Stimulated activated naive CD4-positive, alpha-beta T cell (primary cell): Measurements from ENCODE around the gene GLYATL3.

Experiments used
- DNase-seq, 6 experiments: peaks; one replicate each; lab custom pipeline; 2025; lab: John Stamatoyannopoulos, UW

Gene GLYATL3

DNA sequence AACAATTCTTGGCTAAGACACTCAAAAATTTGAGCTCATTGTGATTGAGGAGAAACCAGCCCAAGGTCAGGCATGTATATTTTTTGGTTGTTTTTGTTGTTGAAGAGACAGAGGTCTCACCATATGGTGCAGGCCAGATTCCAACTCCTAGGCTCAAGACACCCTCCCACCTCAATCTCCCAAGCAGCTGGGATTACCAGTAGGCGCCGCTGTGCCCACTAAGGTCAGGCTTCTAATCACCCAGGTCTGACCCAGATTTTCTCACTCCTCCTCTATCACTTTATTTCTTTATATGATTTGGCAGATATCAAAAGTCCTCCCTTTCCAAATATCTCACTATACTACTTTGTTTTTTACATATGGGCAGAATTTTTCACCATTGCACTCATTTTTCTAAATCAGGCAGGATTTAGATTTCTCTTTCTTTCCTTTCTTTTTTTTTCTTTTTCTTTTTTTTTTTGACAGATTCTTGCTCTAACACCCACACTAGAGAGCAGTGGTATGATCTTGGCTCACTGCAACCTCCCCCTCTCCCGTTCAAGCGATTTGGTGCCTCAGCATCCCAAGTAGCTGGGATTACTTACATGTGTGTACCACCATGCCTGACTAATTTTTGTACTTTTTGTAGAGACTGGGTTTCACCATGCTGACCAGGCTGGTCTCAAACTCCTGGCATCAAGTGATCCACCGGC lies 49.0 kb downstream of the GLYATL3 start:
- no peak for DNase-seq

DNA sequence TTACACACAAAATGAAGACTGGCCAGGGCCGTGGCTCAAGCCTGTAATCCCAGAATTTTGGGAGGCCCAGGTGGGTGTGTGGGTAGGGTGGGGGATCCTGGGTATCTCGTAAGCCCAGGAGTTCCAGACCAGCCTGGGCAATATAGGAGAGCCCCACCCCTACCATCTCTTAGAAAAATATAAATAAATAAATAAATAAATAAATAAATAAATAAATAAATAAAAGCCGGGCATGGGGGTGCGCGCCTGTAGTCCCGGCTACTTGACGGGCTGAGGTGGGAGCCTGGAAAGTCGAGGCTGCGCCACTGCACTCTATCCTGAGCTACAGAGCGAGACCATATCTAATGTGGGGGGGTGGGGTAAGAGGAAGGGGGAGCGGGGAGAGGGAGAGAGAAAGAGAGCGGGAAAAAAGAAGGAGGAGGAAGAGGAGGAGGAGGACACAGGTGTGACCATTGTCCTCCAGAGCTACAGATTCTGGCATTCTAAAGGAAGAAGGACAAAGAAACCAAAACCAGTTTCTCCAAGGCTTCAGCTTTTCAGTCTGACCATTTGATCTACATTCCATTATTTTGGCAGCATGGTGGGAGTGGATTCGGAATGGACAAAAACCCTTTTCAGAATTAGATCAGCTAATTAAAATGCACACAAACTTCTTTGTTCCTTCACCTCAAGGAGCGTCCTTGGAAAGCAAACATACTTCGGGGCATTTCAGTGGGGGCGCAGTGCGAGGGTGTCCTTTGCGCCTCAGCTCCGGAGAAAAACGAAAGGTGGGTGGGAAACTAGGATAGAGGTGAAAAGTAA lies 50.2 kb downstream of the GLYATL3 start:
- no peak for DNase-seq

GRCh38 chr6:49550492-49551077 lies 50.9 kb downstream of the GLYATL3 start, which contains the start of gene C6orf141:
TSS of gene C6orf141 (plus strand) at chr6:49550668. CDS start at chr6:49550793, 125 bp downstream.
- no peak for DNase-seq

DNA sequence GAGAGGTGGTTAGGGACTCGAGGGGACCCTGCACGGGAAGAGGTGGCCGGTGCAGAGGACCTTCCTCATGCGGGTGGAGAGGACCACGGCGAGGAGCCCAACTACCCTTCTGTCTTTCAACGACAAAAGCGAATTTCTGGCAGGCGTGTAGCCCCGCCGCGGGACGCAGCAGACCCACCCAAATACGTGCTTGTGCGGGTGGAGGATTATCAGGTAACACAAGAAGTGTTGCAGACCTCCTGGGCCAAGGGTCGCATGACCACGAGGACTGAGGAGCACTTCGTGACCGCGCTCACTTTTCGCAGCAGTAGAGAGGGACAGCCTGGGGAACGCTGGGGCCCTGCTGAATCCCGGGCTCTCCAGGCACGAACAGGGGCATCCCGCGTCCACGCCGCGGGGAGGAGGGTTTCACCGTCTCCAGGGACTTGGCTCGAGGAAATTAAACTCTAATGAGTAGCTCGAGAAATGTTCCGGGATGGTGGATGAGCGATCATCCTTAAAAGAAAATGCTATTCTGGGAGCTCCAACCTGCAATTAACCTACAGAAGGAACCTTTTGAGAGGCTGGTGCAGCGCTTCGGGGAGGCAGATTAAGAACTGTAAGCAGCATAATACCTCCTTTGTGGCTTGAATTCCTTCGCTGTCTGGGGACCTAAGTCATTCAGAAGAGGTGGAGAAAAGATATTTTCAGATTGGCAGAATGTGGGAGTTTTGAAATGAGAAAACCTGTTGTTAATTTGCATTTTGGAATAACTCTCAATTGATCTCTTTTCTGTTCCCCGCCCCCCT lies 51.5 kb downstream of the GLYATL3 start:
- no peak for DNase-seq

- DNase-seq = no peak
Measured at GRCh38 chr6:49551866-49552129, 52.1 kb downstream of the GLYATL3 start.

- no peak for DNase-seq
Measured at GRCh38 chr6:49552596-49552995, 52.9 kb downstream of the GLYATL3 start.

- DNase-seq = no peak
Measured at GRCh38 chr6:49553384-49553783, 53.7 kb downstream of the GLYATL3 start.

- no peak for DNase-seq
Measured at GRCh38 chr6:49555951-49556350, 56.2 kb downstream of the GLYATL3 start.

DNA sequence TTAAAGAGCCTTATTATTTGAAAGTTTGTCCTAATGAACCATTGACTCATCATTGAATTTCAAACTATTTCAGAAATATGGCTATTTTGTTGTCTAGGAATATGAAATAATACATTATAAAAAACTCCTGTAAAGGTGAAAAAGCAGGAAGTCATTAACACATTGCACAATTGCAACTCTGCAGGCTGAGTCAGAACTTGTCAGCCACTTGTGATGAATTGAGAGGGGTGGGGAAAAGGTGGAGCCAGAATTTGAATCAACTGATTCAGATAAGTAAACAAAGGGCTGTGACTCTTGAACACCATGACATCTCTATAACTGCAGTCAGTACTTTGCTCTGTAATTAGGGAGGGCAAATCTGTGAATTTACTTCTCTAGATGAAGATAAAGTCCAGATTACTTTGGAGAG lies 56.7 kb downstream of the GLYATL3 start:
- no peak for DNase-seq

DNA sequence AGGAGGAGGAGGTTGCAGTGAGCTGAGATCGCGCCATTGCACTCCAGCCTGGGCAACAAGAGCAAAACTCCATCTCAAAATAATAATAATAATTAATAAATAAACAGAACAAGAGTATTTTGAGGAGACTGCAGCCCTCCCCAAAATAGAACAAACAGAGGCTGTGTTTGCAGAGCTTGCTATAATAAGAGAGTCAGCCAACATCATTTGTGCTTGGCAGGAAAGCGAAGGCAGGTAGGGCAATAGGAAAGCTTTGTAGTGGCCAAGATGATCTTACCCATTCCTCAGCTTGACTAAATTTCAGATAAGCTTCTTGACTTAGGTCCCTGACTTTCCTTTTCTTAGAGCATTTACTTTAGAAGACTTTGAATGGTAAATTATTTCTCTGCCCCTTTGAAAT lies 57.5 kb downstream of the GLYATL3 start:
- no peak for DNase-seq

GRCh38 chr6:49558238-49558637 lies 58.5 kb downstream of the GLYATL3 start:
- DNase-seq = no peak

GRCh38 chr6:49563006-49563886 lies 63.5 kb downstream of the GLYATL3 start:
- DNase-seq = no peak

- DNase-seq = no peak
Measured at GRCh38 chr6:49564552-49564951, 64.8 kb downstream of the GLYATL3 start.

GRCh38 chr6:49565261-49565660 lies 65.5 kb downstream of the GLYATL3 start:
- DNase-seq = no peak

DNA sequence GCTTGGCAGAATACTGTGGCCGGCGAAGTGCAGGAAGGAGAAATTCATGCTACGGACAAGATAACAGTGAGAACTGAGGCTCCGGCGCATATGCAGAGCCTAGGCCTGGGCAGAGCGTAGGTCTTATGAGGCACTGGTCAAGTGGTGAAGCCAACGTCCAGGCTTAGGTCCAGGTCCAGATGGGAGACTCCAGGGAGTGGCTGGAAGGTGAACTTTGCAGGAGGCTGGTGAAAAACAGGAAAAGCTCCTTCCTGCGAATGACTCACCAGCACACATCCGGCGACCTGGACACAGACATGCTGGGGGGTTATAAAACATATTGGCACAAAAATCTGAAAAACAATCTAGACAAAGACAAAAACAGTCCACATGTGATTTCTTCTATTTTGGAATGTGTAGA lies 66.1 kb downstream of the GLYATL3 start:
- DNase-seq = no peak

DNA sequence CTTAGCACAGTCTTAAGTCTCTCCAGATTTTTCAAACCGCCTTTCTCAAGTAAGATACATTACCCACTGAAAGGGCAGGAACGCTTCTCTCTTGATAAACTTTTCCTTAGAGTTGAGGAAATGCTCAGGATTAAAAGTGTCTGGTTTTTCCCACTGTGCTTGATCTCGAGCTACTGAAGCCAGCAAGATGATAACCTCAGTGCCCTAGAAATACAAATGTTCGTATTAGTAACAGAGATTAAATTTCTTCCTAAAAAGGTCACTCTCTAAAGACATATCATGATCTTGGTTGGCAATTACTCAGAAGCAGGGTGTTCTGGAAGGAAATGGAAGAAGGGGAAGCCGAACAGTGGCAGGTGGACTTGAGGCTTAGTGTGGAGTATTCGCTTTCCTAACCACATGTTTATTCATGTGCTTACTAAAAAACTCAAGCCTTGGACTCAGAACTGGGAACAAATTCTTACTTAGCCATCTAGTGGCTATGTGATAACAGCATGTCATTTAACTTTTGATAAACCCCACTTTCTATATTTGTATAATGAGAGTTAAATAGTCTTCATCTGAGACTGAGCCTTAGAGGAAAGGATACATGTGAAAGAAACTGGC lies 70.9 kb downstream of the GLYATL3 start:
- DNase-seq = no peak

- no peak for DNase-seq
Measured at GRCh38 chr6:49576618-49577017, 76.9 kb downstream of the GLYATL3 start.
